PC-3 (cell line): ENCODE data around the gene DOCK4. TPM values are rescaled to one million over a fixed set of nuclear protein-coding genes. Genes with fewer than 3 reads are reported as not detected.

ENCODE experiments used
- ATAC-seq: fragments of 200-7000 bp; cut with Tn5 transposase; 2 replicates; pipeline ENCODE4 v1.9.1; 2020; ENCODE audit warnings: mild to moderate bottlenecking, moderate library complexity
- BruUV-seq: library from RNA; stranded (reverse); fragments of 400-500 nt; replicated peaks from 2 replicates; lab custom pipeline; 2021; lab: Mats Ljungman, UMichigan
- CTCF ChIA-PET: fragments of 300-600 bp; sonication (Branson Sonifier 250); formaldehyde crosslinking; loops from one replicate; lab custom pipeline; 2022; ENCODE audit warnings: antibody characterized with exemption; lab: Charles Lee
- POLR2A ChIA-PET: fragments of 300-600 bp; sonication (Branson Sonifier 250); formaldehyde crosslinking; loops from one replicate; lab custom pipeline; 2022; ENCODE audit warnings: antibody characterized with exemption; ENCODE audit not compliant: unreplicated experiment; lab: Charles Lee
- DNase-seq: peaks from one replicate; pipeline ENCODE4 v3.0.0-alpha.2; 2015
- H2AFZ ChIP-seq: fragments of 300-600 bp; sonication (generic); 2 replicates; pipeline ENCODE4 v1.6.0; 2016; ENCODE audit warnings: antibody characterized with exemption, low read length
- H3F3A ChIP-seq: fragments of 300-600 bp; sonication (generic); one replicate; pipeline ENCODE4 v1.6.0; 2017; ENCODE audit warnings: antibody characterized with exemption, low read length, control low read depth, mild to moderate bottlenecking; ENCODE audit not compliant: unreplicated experiment
- H3K27ac ChIP-seq: fragments of 300-600 bp; sonication (generic); 2 replicates; pipeline ENCODE4 v1.5.1; 2016; ENCODE audit warnings: mild to moderate bottlenecking, low read length
- H3K27me3 ChIP-seq: fragments of 300-600 bp; sonication (generic); 2 replicates; pipeline ENCODE4 v1.6.1; 2016; ENCODE audit warnings: low read length, mixed read lengths
- H3K36me3 ChIP-seq: fragments of 300-600 bp; sonication (generic); 2 replicates; pipeline ENCODE4 v1.6.1; 2016; ENCODE audit warnings: low read depth, mixed run types, low read length, mixed read lengths
- H3K4me1 ChIP-seq: fragments of 300-600 bp; sonication (generic); 2 replicates; pipeline ENCODE4 v1.5.1; 2016; ENCODE audit warnings: low read length; ENCODE audit not compliant: insufficient read depth
- H3K4me2 ChIP-seq: fragments of 300-600 bp; sonication (generic); 2 replicates; pipeline ENCODE4 v1.6.0; 2016; ENCODE audit warnings: low read length
- H3K4me3 ChIP-seq: fragments of 300-600 bp; sonication (generic); 2 replicates; pipeline ENCODE4 v1.5.1; 2016; ENCODE audit warnings: mild to moderate bottlenecking, low read length, mixed read lengths
- H3K79me2 ChIP-seq: fragments of 300-600 bp; sonication (generic); 2 replicates; pipeline ENCODE4 v1.6.1; 2017; ENCODE audit warnings: low read length, mixed read lengths
- H3K9ac ChIP-seq: fragments of 300-600 bp; sonication (generic); 2 replicates; pipeline ENCODE4 v1.6.0; 2016; ENCODE audit warnings: mild to moderate bottlenecking, low read length
- H3K9me2 ChIP-seq: fragments of 300-600 bp; sonication (generic); replicated peaks from 2 replicates; pipeline ENCODE4 v1.6.1; 2016; ENCODE audit warnings: mixed run types, low read length, mixed read lengths
- H3K9me3 ChIP-seq: fragments of 300-600 bp; sonication (generic); 2 replicates; pipeline ENCODE4 v1.6.1; 2016; ENCODE audit warnings: low read length, mixed read lengths
- H4K20me1 ChIP-seq: fragments of 300-600 bp; sonication (generic); 2 replicates; pipeline ENCODE4 v1.6.1; 2016; ENCODE audit warnings: low read length, mixed read lengths
- CTCF ChIP-seq: fragments of 300-600 bp; sonication (generic); conservative IDR thresholded peaks from 2 replicates; pipeline ENCODE4 v1.5.1; 2017; ENCODE audit warnings: antibody characterized with exemption, low read depth, mild to moderate bottlenecking, low read length
- EZH2 ChIP-seq: fragments of 300-600 bp; sonication (generic); IDR thresholded peaks from one replicate; pipeline ENCODE4 v1.6.1; 2017; ENCODE audit warnings: antibody characterized with exemption, mild to moderate bottlenecking, low read length; ENCODE audit not compliant: unreplicated experiment
- EZH2phosphoT487 ChIP-seq: fragments of 300-600 bp; sonication (generic); IDR thresholded peaks from 2 replicates; pipeline ENCODE4 v1.6.1; 2018; ENCODE audit warnings: mild to moderate bottlenecking, antibody characterized with exemption, low read length, borderline replicate concordance
- intact Hi-C: fragments of 100-400 bp; cut with micrococcal nuclease; formaldehyde crosslinking; loops from 2 replicates; pipeline ENCODE4 v1.9.0; 2023
- total RNA-seq: library from RNA; depleted of rRNA; stranded (reverse); fragments of >200 nt; gene quantifications from 2 replicates; pipeline ENCODE4 v1.2.3, GENCODE V29; 2014

Gene DOCK4
- total RNA-seq, 1 experiment from 2014 or later, result 25.4 TPM

DNA sequence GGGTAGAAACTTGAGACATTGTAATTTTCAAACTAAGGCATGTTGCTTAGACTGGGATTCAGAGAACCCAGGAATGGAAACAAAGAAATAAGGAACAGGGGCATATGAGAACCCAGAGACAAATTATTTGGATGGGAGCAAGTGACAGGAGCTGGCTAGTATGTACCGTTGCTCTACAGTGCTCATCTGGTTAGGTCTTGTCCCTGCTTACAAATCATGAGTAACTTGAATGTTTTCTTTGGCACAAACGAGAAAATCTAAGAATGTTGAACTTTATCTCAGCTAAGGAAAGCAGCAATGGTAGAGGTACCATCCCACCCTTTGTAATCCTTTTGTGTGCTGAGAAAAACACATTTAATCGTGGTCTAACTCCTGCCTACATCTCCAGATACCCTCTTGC, 527.9 kb downstream of the DOCK4 start:
- no peak overlapping the region for H3K27ac ChIP-seq
- H4K20me1 ChIP-seq, result no peaks in the 10 kb centered on the region
- ChIA-PET POLR2A (interaction anchor here (0.7 kb wide), 1 partner anchor 263 kb away, joined by 9 read pairs; no protein-coding TSS in a partner anchor), CTCF (interaction anchor here (1.1 kb wide), 1 partner anchor 179 kb away, joined by 3 read pairs; no protein-coding TSS in a partner anchor)
- H3K4me1 ChIP-seq, result peaks cover 25% of the 10 kb centered on the region
- no peaks in the 10 kb centered on the region for H3K36me3 ChIP-seq
- no peaks in the 10 kb centered on the region for H3K79me2 ChIP-seq
- no peaks in the 10 kb centered on the region for H3K9me3 ChIP-seq
- no peak overlapping the region for H3K9ac ChIP-seq
- BruUV-seq, result no TSS peak
- TF ChIP-seq CTCF (no peak), EZH2phosphoT487 (no peak), EZH2 (no peak)
- ATAC-seq (peak; percentile 88), DNase-seq (peak; percentile 51)
- intact Hi-C loops, result no loop called here
- H3K9me2 ChIP-seq, result no peaks in the 10 kb centered on the region
- H3K4me2 ChIP-seq, result peak overlapping the region; percentile 24
- H3K4me3 ChIP-seq, result no peak overlapping the region
- H3F3A ChIP-seq, result no peaks in the 10 kb centered on the region
- no peaks in the 10 kb centered on the region for H3K27me3 ChIP-seq
- no peak overlapping the region for H2AFZ ChIP-seq

DNA sequence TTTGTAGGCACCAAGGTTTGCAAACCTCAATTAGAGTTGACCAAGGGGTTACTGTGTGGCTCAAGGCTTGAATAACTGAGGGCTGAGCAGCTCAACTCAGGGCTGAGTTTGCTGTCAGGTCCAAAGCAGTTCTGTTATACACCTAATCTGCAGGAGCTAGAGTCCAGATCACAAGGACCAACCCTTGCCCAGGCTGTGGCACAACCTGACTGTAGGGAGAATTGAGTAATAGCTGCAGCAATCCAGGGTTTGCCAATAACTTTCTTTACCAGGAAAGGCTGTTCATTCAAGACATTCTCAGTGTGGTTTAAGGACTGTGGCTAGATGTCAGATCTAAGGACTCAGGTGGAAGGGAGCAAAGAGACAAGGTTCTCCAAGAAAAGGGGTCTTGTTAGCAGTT, 528.4 kb downstream of the DOCK4 start:
- no peak overlapping the region for H3K27ac ChIP-seq
- ATAC-seq (no peak; the same call in 1 of the 2 replicates), DNase-seq (no peak)
- no peak overlapping the region for H3K9ac ChIP-seq
- H2AFZ ChIP-seq, result no peak overlapping the region
- ChIA-PET CTCF (interaction anchor here (1.1 kb wide), 1 partner anchor 179 kb away, joined by 3 read pairs; no protein-coding TSS in a partner anchor), POLR2A (no interaction called here)
- H3K4me2 ChIP-seq, result peak overlapping the region; percentile 24
- peaks cover 25% of the 10 kb centered on the region for H3K4me1 ChIP-seq
- H3F3A ChIP-seq, result no peaks in the 10 kb centered on the region
- no peak overlapping the region for H3K4me3 ChIP-seq
- no peaks in the 10 kb centered on the region for H3K9me3 ChIP-seq
- BruUV-seq, result no TSS peak
- TF ChIP-seq EZH2phosphoT487 (no peak), EZH2 (no peak), CTCF (no peak)
- H4K20me1 ChIP-seq, result no peaks in the 10 kb centered on the region
- no peaks in the 10 kb centered on the region for H3K79me2 ChIP-seq
- H3K9me2 ChIP-seq, result no peaks in the 10 kb centered on the region
- no peaks in the 10 kb centered on the region for H3K36me3 ChIP-seq
- intact Hi-C loops, result no loop called here
- no peaks in the 10 kb centered on the region for H3K27me3 ChIP-seq

- intact Hi-C loops, result no loop called here
- Histone ChIP-seq H3K4me1 (peaks cover 25% of the 10 kb centered on the region), H3K9ac (no peak overlapping the region), H3K9me2 (no peaks in the 10 kb centered on the region), H4K20me1 (no peaks in the 10 kb centered on the region), H3K4me3 (no peak overlapping the region), H3K4me2 (no peak overlapping the region), H3F3A (no peaks in the 10 kb centered on the region), H3K36me3 (no peaks in the 10 kb centered on the region), H3K9me3 (no peaks in the 10 kb centered on the region), H3K79me2 (no peaks in the 10 kb centered on the region), H2AFZ (no peak overlapping the region), H3K27ac (no peak overlapping the region), H3K27me3 (no peaks in the 10 kb centered on the region)
- CTCF ChIA-PET, result no interaction called here
- POLR2A ChIA-PET, result no interaction called here
- TF ChIP-seq EZH2 (no peak), CTCF (no peak), EZH2phosphoT487 (no peak)
- no peak for DNase-seq
- ATAC-seq, result no peak
- no TSS peak for BruUV-seq
These were observed 529.4 kb downstream of the DOCK4 start for GRCh38 chr7:111676811-111677210.
